Activated CD4-positive, alpha-beta T cell treated with anti-CD3 and anti-CD28 coated beads, Interleukin-2, amount 10 ng/mL, durations not matched to agents 24 days and 14 days (primary cell): Measurements from ENCODE around the gene SYNGR3. TPM values are rescaled to one million over a fixed set of nuclear protein-coding genes. Genes with fewer than 3 reads are reported as not detected.

Experiments
- DNase-seq: peaks from one replicate; pipeline ENCODE4 v3.0.0; 2022
- H3K27ac Mint-ChIP-seq: one replicate; pipeline ENCODE4 v1.8.0; 2022; ENCODE audit warnings: mild to moderate bottlenecking, mixed read lengths
- H3K27me3 Mint-ChIP-seq: one replicate; pipeline ENCODE4 v1.8.0; 2022; ENCODE audit warnings: mixed read lengths
- H3K36me3 Mint-ChIP-seq: one replicate; pipeline ENCODE4 v1.8.0; 2022; ENCODE audit warnings: low read depth, mild to moderate bottlenecking, mixed read lengths
- H3K4me1 Mint-ChIP-seq: one replicate; pipeline ENCODE4 v1.8.0; 2021; ENCODE audit warnings: mixed read lengths
- H3K4me3 Mint-ChIP-seq: one replicate; pipeline ENCODE4 v1.8.0; 2022; ENCODE audit warnings: mild to moderate bottlenecking, moderate library complexity, mixed read lengths
- H3K9me3 Mint-ChIP-seq: one replicate; pipeline ENCODE4 v1.8.0; 2021; ENCODE audit warnings: mixed read lengths
- intact Hi-C: fragments of 100-400 bp; cut with micrococcal nuclease; formaldehyde crosslinking; loops from one replicate; pipeline ENCODE4 v1.15.1; 2023
- total RNA-seq: library from RNA; stranded (reverse); gene quantifications from 2 replicates; pipeline ENCODE4 v1.2.3, GENCODE V29; 2022

SYNGR3 gene
- total RNA-seq, 1 donor from 2014 or later: 18.1 TPM

GRCh38 chr16:1976951-1977874 lies 12.6 kb upstream of the SYNGR3 start:
- H3K27me3 Mint-ChIP-seq: peaks cover 13% of the 10 kb centered on the region
- no peak for DNase-seq
- no peak overlapping the region for H3K27ac Mint-ChIP-seq
- intact Hi-C loops: no loop called here
- H3K36me3 Mint-ChIP-seq: peaks cover 24% of the 10 kb centered on the region
- no peak overlapping the region for H3K4me3 Mint-ChIP-seq
- H3K9me3 Mint-ChIP-seq: no peaks in the 10 kb centered on the region
- H3K4me1 Mint-ChIP-seq: peaks cover 5% of the 10 kb centered on the region

GRCh38 chr16:1977875-1978268 lies 11.9 kb upstream of the SYNGR3 start:
- intact Hi-C loops: no loop called here
- H3K4me3 Mint-ChIP-seq: no peak overlapping the region
- no peak for DNase-seq
- H3K9me3 Mint-ChIP-seq: no peaks in the 10 kb centered on the region
- H3K4me1 Mint-ChIP-seq: peaks cover 2% of the 10 kb centered on the region
- H3K36me3 Mint-ChIP-seq: peaks cover 22% of the 10 kb centered on the region
- no peak overlapping the region for H3K27ac Mint-ChIP-seq
- peaks cover 19% of the 10 kb centered on the region for H3K27me3 Mint-ChIP-seq

- H3K4me3 Mint-ChIP-seq: no peak overlapping the region
- intact Hi-C loops: no loop called here
- H3K4me1 Mint-ChIP-seq: peaks cover 4% of the 10 kb centered on the region
- peaks cover 23% of the 10 kb centered on the region for H3K36me3 Mint-ChIP-seq
- H3K27ac Mint-ChIP-seq: no peak overlapping the region
- no peaks in the 10 kb centered on the region for H3K9me3 Mint-ChIP-seq
- peaks cover 23% of the 10 kb centered on the region for H3K27me3 Mint-ChIP-seq
- no peak for DNase-seq
Observed at GRCh38 chr16:1978476-1979120, 11.2 kb upstream of the SYNGR3 start.

- Mint-ChIP-seq H3K27ac (no peak overlapping the region), H3K9me3 (no peaks in the 10 kb centered on the region), H3K27me3 (peaks cover 23% of the 10 kb centered on the region), H3K4me1 (peaks cover 4% of the 10 kb centered on the region), H3K4me3 (no peak overlapping the region), H3K36me3 (peaks cover 21% of the 10 kb centered on the region)
- intact Hi-C loops: no loop called here
- no peak for DNase-seq
Observed at GRCh38 chr16:1979271-1980029, 10.3 kb upstream of the SYNGR3 start.

- H3K27ac Mint-ChIP-seq: no peak overlapping the region
- no peaks in the 10 kb centered on the region for H3K9me3 Mint-ChIP-seq
- peaks cover 23% of the 10 kb centered on the region for H3K27me3 Mint-ChIP-seq
- intact Hi-C loops: no loop called here
- DNase-seq: peak; percentile 58
- peaks cover 5% of the 10 kb centered on the region for H3K4me1 Mint-ChIP-seq
- peaks cover 20% of the 10 kb centered on the region for H3K36me3 Mint-ChIP-seq
- no peak overlapping the region for H3K4me3 Mint-ChIP-seq
Observed at GRCh38 chr16:1980030-1980769, 9.6 kb upstream of the SYNGR3 start.

- intact Hi-C loops: no loop called here
- DNase-seq: no peak
- no peak overlapping the region for H3K4me3 Mint-ChIP-seq
- H3K4me1 Mint-ChIP-seq: peaks cover 6% of the 10 kb centered on the region
- H3K27ac Mint-ChIP-seq: no peak overlapping the region
- peaks cover 23% of the 10 kb centered on the region for H3K27me3 Mint-ChIP-seq
- H3K36me3 Mint-ChIP-seq: peaks cover 19% of the 10 kb centered on the region
- no peaks in the 10 kb centered on the region for H3K9me3 Mint-ChIP-seq
Observed at GRCh38 chr16:1980770-1981087, 9.0 kb upstream of the SYNGR3 start.

GRCh38 chr16:1981398-1981836 lies 8.4 kb upstream of the SYNGR3 start, which contains the start of gene NOXO1:
Gene NOXO1, minus strand, starts transcription at chr16:1981469. Its CDS starts 290 bp downstream, at chr16:1981179.
- H3K36me3 Mint-ChIP-seq: peaks cover 15% of the 10 kb centered on the region
- intact Hi-C loops: no loop called here
- DNase-seq: no peak
- no peaks in the 10 kb centered on the region for H3K9me3 Mint-ChIP-seq
- H3K4me3 Mint-ChIP-seq: peak within 1 kb of the TSS; percentile 25
- peaks cover 6% of the 10 kb centered on the region for H3K4me1 Mint-ChIP-seq
- H3K27me3 Mint-ChIP-seq: peaks cover 23% of the 10 kb centered on the region
- no peak within 1 kb of the TSS for H3K27ac Mint-ChIP-seq

GRCh38 chr16:1982013-1982433 lies 7.7 kb upstream of the SYNGR3 start:
- Mint-ChIP-seq H3K4me3 (peak overlapping the region; percentile 25), H3K9me3 (no peaks in the 10 kb centered on the region), H3K36me3 (peaks cover 21% of the 10 kb centered on the region), H3K4me1 (peaks cover 6% of the 10 kb centered on the region), H3K27ac (no peak overlapping the region), H3K27me3 (peaks cover 23% of the 10 kb centered on the region)
- intact Hi-C loops: no loop called here
- DNase-seq: no peak

GRCh38 chr16:1982991-1983543 lies 6.7 kb upstream of the SYNGR3 start:
- Mint-ChIP-seq H3K4me1 (peaks cover 6% of the 10 kb centered on the region), H3K36me3 (peaks cover 19% of the 10 kb centered on the region), H3K27me3 (peaks cover 24% of the 10 kb centered on the region), H3K27ac (peak overlapping the region; percentile 54), H3K9me3 (no peaks in the 10 kb centered on the region), H3K4me3 (peak overlapping the region; percentile 87)
- intact Hi-C loops: no loop called here
- DNase-seq: no peak

GRCh38 chr16:1983544-1984346 lies 6.0 kb upstream of the SYNGR3 start, which contains the start of gene GFER:
Gene GFER, plus strand, starts transcription at chr16:1984193. Its CDS starts 26 bp downstream, at chr16:1984219.
- Mint-ChIP-seq H3K4me1 (peaks cover 8% of the 10 kb centered on the region), H3K27ac (peak within 1 kb of the TSS; percentile 54)
- intact Hi-C loops: loop anchor here (1.0 kb wide), 1 partner anchor 9 kb away; no protein-coding TSS in a partner anchor

GRCh38 chr16:1984347-1985225 lies 5.2 kb upstream of the SYNGR3 start:
- H3K9me3 Mint-ChIP-seq: no peaks in the 10 kb centered on the region
- DNase-seq: no peak
- peaks cover 10% of the 10 kb centered on the region for H3K4me1 Mint-ChIP-seq
- peaks cover 15% of the 10 kb centered on the region for H3K36me3 Mint-ChIP-seq
- peak overlapping the region; percentile 87 for H3K4me3 Mint-ChIP-seq
- peak overlapping the region; percentile 41 for H3K27ac Mint-ChIP-seq
- peaks cover 36% of the 10 kb centered on the region for H3K27me3 Mint-ChIP-seq
- intact Hi-C loops: loop anchor here (1.0 kb wide), 1 partner anchor 8 kb away; no protein-coding TSS in a partner anchor

More at GRCh38 chr16:1983544-1984346, 6.0 kb upstream of the SYNGR3 start, which contains the start of gene GFER:
- Mint-ChIP-seq H3K36me3 (peaks cover 18% of the 10 kb centered on the region), H3K27me3 (peaks cover 28% of the 10 kb centered on the region), H3K4me3 (peak within 1 kb of the TSS; percentile 87), H3K9me3 (no peaks in the 10 kb centered on the region)
- peak; percentile 95 for DNase-seq
